PC-9 (cell line): ENCODE data around the gene DNAJC5. TPM values are rescaled to one million over a fixed set of nuclear protein-coding genes. Genes with fewer than 3 reads are reported as not detected.

Experiments used
- BruUV-seq: library from RNA; stranded (reverse); fragments of 400-500 nt; replicated peaks from 2 replicates; lab custom pipeline; 2021; lab: Mats Ljungman, UMichigan
- CTCF ChIA-PET: fragments of 300-600 bp; sonication (Branson Sonifier 250); formaldehyde crosslinking; loops from one replicate; lab custom pipeline; 2022; ENCODE audit warnings: antibody characterized with exemption; lab: Charles Lee
- POLR2A ChIA-PET: fragments of 300-600 bp; sonication (Branson Sonifier 250); formaldehyde crosslinking; loops from one replicate; lab custom pipeline; 2022; ENCODE audit warnings: antibody characterized with exemption; ENCODE audit not compliant: unreplicated experiment; lab: Charles Lee
- DNase-seq, 2 experiments: peaks; one replicate each; pipeline versions ENCODE4 v3.0.0 to v3.0.0-alpha.2; 2015 to 2022; ENCODE audit warnings: mixed read lengths in 1 of 2
- H2AFZ ChIP-seq: fragments of 200-600 bp; sonication (generic); 2 replicates; pipeline ENCODE4 v1.8.1; 2017; ENCODE audit warnings: antibody characterized with exemption
- H3F3A ChIP-seq: fragments of 200-600 bp; sonication (generic); 2 replicates; pipeline ENCODE4 v1.8.1; 2017; ENCODE audit warnings: antibody characterized with exemption, mild to moderate bottlenecking, low read depth; ENCODE audit not compliant: insufficient read depth
- H3K27ac ChIP-seq: fragments of 200-600 bp; sonication (generic); 2 replicates; pipeline ENCODE4 v1.6.1; 2016; ENCODE audit warnings: mixed run types
- H3K27me3 ChIP-seq: fragments of 200-600 bp; sonication (generic); 2 replicates; pipeline ENCODE4 v1.6.1; 2016; ENCODE audit warnings: low read depth, mixed run types; ENCODE audit not compliant: insufficient read depth
- H3K36me3 ChIP-seq: fragments of 200-600 bp; sonication (generic); 2 replicates; pipeline ENCODE4 v1.6.1; 2016; ENCODE audit warnings: low read depth, mixed run types
- H3K4me1 ChIP-seq: fragments of 200-600 bp; sonication (generic); replicated peaks from 2 replicates; pipeline ENCODE4 v1.6.1; 2016; ENCODE audit warnings: mixed run types; ENCODE audit not compliant: insufficient read depth
- H3K4me2 ChIP-seq: fragments of 200-600 bp; sonication (generic); 2 replicates; pipeline ENCODE4 v1.6.1; 2017; ENCODE audit warnings: mixed run types
- H3K4me3 ChIP-seq: fragments of 200-600 bp; sonication (generic); 2 replicates; pipeline ENCODE4 v1.6.1; 2016; ENCODE audit warnings: mixed run types
- H3K79me2 ChIP-seq: fragments of 200-600 bp; sonication (generic); 2 replicates; pipeline ENCODE4 v1.6.1; 2017; ENCODE audit warnings: low read depth, mixed run types
- H3K9me2 ChIP-seq: fragments of 200-600 bp; sonication (generic); 2 replicates; pipeline ENCODE4 v1.8.1; 2017; ENCODE audit warnings: mild to moderate bottlenecking; ENCODE audit not compliant: insufficient read depth
- H3K9me3 ChIP-seq: fragments of 200-600 bp; sonication (generic); 2 replicates; pipeline ENCODE4 v1.8.1; 2016; ENCODE audit warnings: low read depth; ENCODE audit not compliant: insufficient read depth
- H4K20me1 ChIP-seq: fragments of 200-600 bp; sonication (generic); 2 replicates; pipeline ENCODE4 v1.8.1; 2017; ENCODE audit not compliant: insufficient read depth
- CTCF ChIP-seq: fragments of 200-600 bp; sonication (generic); conservative IDR thresholded peaks from 2 replicates; pipeline ENCODE4 v1.6.1; 2017; ENCODE audit warnings: mixed run types, antibody characterized with exemption, mild to moderate bottlenecking, moderate library complexity
- EZH2 ChIP-seq: fragments of 200-600 bp; sonication (generic); IDR thresholded peaks from 2 replicates; pipeline ENCODE4 v1.8.0; 2017; ENCODE audit warnings: antibody characterized with exemption, low read depth
- intact Hi-C: fragments of 100-400 bp; cut with micrococcal nuclease; formaldehyde crosslinking; loops from one replicate; pipeline ENCODE4 v1.10.0; 2022; ENCODE audit not compliant: unreplicated experiment
- total RNA-seq: library from RNA; stranded (reverse); gene quantifications from 2 replicates; pipeline ENCODE4 v1.2.3, GENCODE V29; 2021

DNAJC5 gene
- total RNA-seq, 1 experiment from 2014 or later: 48.1 TPM

GRCh38 chr20:63893999-63894357, 948 bp upstream of the DNAJC5 start:
- ChIA-PET CTCF (no interaction called here), POLR2A (interaction anchor here (0.6 kb wide), 3 partner anchors 29 to 1737 kb away, joined by 3 to 4 read pairs (median 4); partner anchors contain the start of gene TPD52L2)
- H3K9me2 ChIP-seq: no peaks in the 10 kb centered on the region
- H3K4me1 ChIP-seq: peaks cover 46% of the 10 kb centered on the region
- 0 out of 2 replicates have a peak overlapping the region, but pooled peaks have one; percentile 75 for H2AFZ ChIP-seq
- H3K4me3 ChIP-seq: peak overlapping the region; percentile 70
- intact Hi-C loops: no loop called here
- peak overlapping the region; percentile 81 for H3K4me2 ChIP-seq
- H3K79me2 ChIP-seq: peaks cover 52% of the 10 kb centered on the region
- H3K9me3 ChIP-seq: no peaks in the 10 kb centered on the region
- TF ChIP-seq EZH2 (no peak), CTCF (no peak)
- peaks cover 31% of the 10 kb centered on the region for H4K20me1 ChIP-seq
- BruUV-seq: TSS peak; percentile 34
- H3K36me3 ChIP-seq: peaks cover 31% of the 10 kb centered on the region
- DNase-seq: no peak
- no peaks in the 10 kb centered on the region for H3K27me3 ChIP-seq
- peak overlapping the region; percentile 36; the same call in 1 of the 2 replicates for H3K27ac ChIP-seq
- peaks cover 71% of the 10 kb centered on the region for H3F3A ChIP-seq

GRCh38 chr20:63895202-63895951, 451 bp downstream of the DNAJC5 start:
- CTCF ChIA-PET: interaction anchor here (0.6 to 1.8 kb wide), 3 partner anchors 78 to 358 kb away, joined by 3 to 6 read pairs (median 5); partner anchors contain the start of genes ARFRP1 and ZGPAT
- POLR2A ChIA-PET: no interaction called here
- intact Hi-C loops: loop anchor here (5.0 kb wide), 1 partner anchor 62 kb away; the partner anchor contains the start of gene UCKL1

DNA sequence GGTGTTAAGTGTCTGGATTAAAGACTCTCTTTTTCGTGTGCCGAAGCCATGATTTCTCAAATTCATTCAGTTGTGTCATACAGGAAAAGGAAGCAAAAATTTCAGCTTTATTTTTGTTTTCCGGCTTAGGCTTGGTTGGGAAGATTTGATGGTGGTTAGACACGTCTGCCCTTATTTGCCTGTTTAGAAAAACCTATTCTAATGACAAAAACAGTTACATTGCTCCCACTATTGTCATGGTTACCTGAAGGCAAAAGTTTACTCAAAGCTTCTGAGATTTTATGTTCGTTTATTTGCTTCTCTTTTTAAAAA, 982 bp downstream of the DNAJC5 start:
- Histone ChIP-seq H3K9me2 (no peaks in the 10 kb centered on the region), H3K36me3 (peaks cover 16% of the 10 kb centered on the region), H3K79me2 (peaks cover 61% of the 10 kb centered on the region), H3K9me3 (no peaks in the 10 kb centered on the region), H4K20me1 (peaks cover 40% of the 10 kb centered on the region), H3K4me3 (peak overlapping the region; percentile 75), H3K27ac (peak overlapping the region; percentile 68), H3K4me1 (peaks cover 27% of the 10 kb centered on the region), H3K4me2 (peak overlapping the region; percentile 98), H3K27me3 (no peaks in the 10 kb centered on the region), H2AFZ (peak overlapping the region; percentile 63), H3F3A (peaks cover 58% of the 10 kb centered on the region)
- TF ChIP-seq CTCF (no peak), EZH2 (no peak)
- ChIA-PET CTCF (interaction anchor here (0.6 to 1.8 kb wide), 3 partner anchors 78 to 358 kb away, joined by 3 to 6 read pairs (median 5); partner anchors contain the start of genes ARFRP1 and ZGPAT), POLR2A (no interaction called here)
- DNase-seq: no peak
- intact Hi-C loops: loop anchor here (5.0 kb wide), 1 partner anchor 61 kb away; the partner anchor contains the start of gene UCKL1
- BruUV-seq: TSS peak; percentile 20

More at GRCh38 chr20:63895202-63895951, 451 bp downstream of the DNAJC5 start:
- Histone ChIP-seq H3K27ac (peak overlapping the region; percentile 68), H3K4me2 (peak overlapping the region; percentile 98), H2AFZ (peak overlapping the region; percentile 63), H3K36me3 (peaks cover 21% of the 10 kb centered on the region), H3K79me2 (peaks cover 61% of the 10 kb centered on the region), H3K9me2 (no peaks in the 10 kb centered on the region), H3K27me3 (no peaks in the 10 kb centered on the region), H3K4me1 (peaks cover 32% of the 10 kb centered on the region), H3F3A (peaks cover 62% of the 10 kb centered on the region), H4K20me1 (peaks cover 36% of the 10 kb centered on the region), H3K9me3 (no peaks in the 10 kb centered on the region), H3K4me3 (peak overlapping the region; percentile 75)
- TF ChIP-seq EZH2: no peak
- TF ChIP-seq CTCF: no peak
- BruUV-seq: no TSS peak
- no peak for DNase-seq
